ENCODE measurements around the gene RFFL. TPM values are rescaled to one million over a fixed set of nuclear protein-coding genes. Genes with fewer than 3 reads are reported as not detected.

Gene RFFL
- total RNA-seq, 2 experiments from 2014 or later = 11.3 to 12.0 TPM

GRCh38 chr17:35019386-35020179 lies 43.9 kb downstream of the RFFL start:
- H3K27me3 Mint-ChIP-seq = no peaks in the 10 kb centered on the region
- intact Hi-C loops (cut with micrococcal nuclease) = no loop called here
- H3K9me3 Mint-ChIP-seq = no peaks in the 10 kb centered on the region
- H3K27ac Mint-ChIP-seq = peak overlapping the region; percentile 16
- no peak for DNase-seq
- no peak for TF ChIP-seq CTCF (IDR thresholded peaks at IDR 0.05)
- no peak overlapping the region for H3K4me3 Mint-ChIP-seq
- ChIA-PET CTCF (interaction anchor here (1.0 to 2.1 kb wide), 6 partner anchors 9 to 100 kb away, joined by 3 to 11 read pairs (median 6); partner anchors contain the start of gene RAD51D), POLR2A (interaction anchor here (0.6 to 1.5 kb wide), 5 partner anchors 10 to 122 kb away, joined by 3 to 5 read pairs (median 3); partner anchors contain the start of gene NLE1)
- H3K36me3 Mint-ChIP-seq (ENCODE audit: low read depth) = peaks cover 2% of the 10 kb centered on the region
- H3K4me1 Mint-ChIP-seq (ENCODE audit: low read depth) = peaks cover 48% of the 10 kb centered on the region
- ATAC-seq = no peak

- no peak for ATAC-seq
- CTCF ChIA-PET = interaction anchor here (1.0 to 2.1 kb wide), 6 partner anchors 10 to 101 kb away, joined by 3 to 11 read pairs (median 6); partner anchors contain the start of gene RAD51D
These were observed 44.7 kb downstream of the RFFL start for GRCh38 chr17:35018814-35019213.

GRCh38 chr17:35017021-35017420 lies 46.5 kb downstream of the RFFL start:
- Mint-ChIP-seq H3K36me3 (ENCODE audit: low read depth) (peaks cover 2% of the 10 kb centered on the region), H3K4me3 (no peak overlapping the region), H3K27ac (no peak overlapping the region), H3K4me1 (ENCODE audit: low read depth) (peaks cover 28% of the 10 kb centered on the region), H3K9me3 (no peaks in the 10 kb centered on the region), H3K27me3 (no peaks in the 10 kb centered on the region)
- ChIA-PET POLR2A (interaction anchor here (1.2 to 1.6 kb wide), 3 partner anchors 15 to 73 kb away, joined by 3 to 5 read pairs (median 5); partner anchors contain the start of gene RFFL), CTCF (interaction anchor here (0.9 kb wide), 1 partner anchor 103 kb away, joined by 4 read pairs; the partner anchor contains the start of gene RAD51D)
- TF ChIP-seq CTCF (IDR thresholded peaks at IDR 0.05) = no peak
- ATAC-seq (no peak), DNase-seq (no peak)
- intact Hi-C loops (cut with micrococcal nuclease) = no loop called here

More at GRCh38 chr17:35018814-35019213, 44.7 kb downstream of the RFFL start:
- Mint-ChIP-seq H3K36me3 (ENCODE audit: low read depth) (peaks cover 2% of the 10 kb centered on the region), H3K9me3 (no peaks in the 10 kb centered on the region), H3K4me3 (no peak overlapping the region), H3K27me3 (no peaks in the 10 kb centered on the region), H3K27ac (no peak overlapping the region), H3K4me1 (ENCODE audit: low read depth) (peaks cover 45% of the 10 kb centered on the region)
- intact Hi-C loops (cut with micrococcal nuclease) = no loop called here
- TF ChIP-seq CTCF (IDR thresholded peaks at IDR 0.05) = no peak
- no peak for DNase-seq
- POLR2A ChIA-PET = interaction anchor here (1.0 to 1.5 kb wide), 4 partner anchors 11 to 123 kb away, joined by 3 to 4 read pairs (median 3); partner anchors contain the start of gene NLE1

GRCh38 chr17:35016369-35016768 lies 47.1 kb downstream of the RFFL start:
- intact Hi-C loops (cut with micrococcal nuclease) = no loop called here
- H3K27ac Mint-ChIP-seq = peak overlapping the region; percentile 29
- H3K9me3 Mint-ChIP-seq = no peaks in the 10 kb centered on the region
- ChIA-PET CTCF (interaction anchor here (0.9 kb wide), 1 partner anchor 104 kb away, joined by 4 read pairs; the partner anchor contains the start of gene RAD51D), POLR2A (interaction anchor here (0.8 to 1.6 kb wide), 4 partner anchors 11 to 74 kb away, joined by 3 to 5 read pairs (median 4); partner anchors contain the start of gene RFFL)
- H3K36me3 Mint-ChIP-seq (ENCODE audit: low read depth) = peaks cover 2% of the 10 kb centered on the region
- H3K4me1 Mint-ChIP-seq (ENCODE audit: low read depth) = peaks cover 21% of the 10 kb centered on the region
- no peak for ATAC-seq
- DNase-seq = no peak
- H3K4me3 Mint-ChIP-seq = no peak overlapping the region
- no peak for TF ChIP-seq CTCF (IDR thresholded peaks at IDR 0.05)
- no peaks in the 10 kb centered on the region for H3K27me3 Mint-ChIP-seq

Data from activated CD8-positive, alpha-beta T cell treated with anti-CD3 and anti-CD28 coated beads for 36 hours (primary cell).